Neural progenitor cell (in vitro differentiated cells): ENCODE measurements around the gene S100A2.

Source experiments
- CTCF ChIP-seq: fragments of 200-600 bp; sonication (generic); IDR thresholded peaks from 2 replicates; pipeline ENCODE4 v1.5.1; 2017; ENCODE audit warnings: antibody characterized with exemption, mild to moderate bottlenecking
- EZH2 ChIP-seq: fragments of 200-600 bp; sonication (generic); IDR thresholded peaks from 2 replicates; pipeline ENCODE4 v1.6.1; 2017; ENCODE audit warnings: antibody characterized with exemption, mild to moderate bottlenecking, moderate library complexity
- EZH2phosphoT487 ChIP-seq: fragments of 200-600 bp; sonication (generic); IDR thresholded peaks from 2 replicates; pipeline ENCODE4 v1.6.1; 2017; ENCODE audit warnings: antibody characterized with exemption

GRCh38 chr1:153569465-153569864 is 3.8 kb upstream of the S100A2 start:
- TF ChIP-seq CTCF (no peak), EZH2 (no peak), EZH2phosphoT487 (no peak)
